ENCODE results near the gene INPP5D. TPM values are rescaled to one million over a fixed set of nuclear protein-coding genes. Genes with fewer than 3 reads are reported as not detected.
A peak's percentile ranks its signal among the peaks of the same experiment; 100 is the strongest.
"Not testable (repeated sequence)": the region's sequence is repeated elsewhere in the genome, so short reads cannot be mapped to it uniquely, and the experiment has no call there.

Gene INPP5D
- 29.4 and 45.0 TPM in 2 replicates for total RNA-seq

DNA sequence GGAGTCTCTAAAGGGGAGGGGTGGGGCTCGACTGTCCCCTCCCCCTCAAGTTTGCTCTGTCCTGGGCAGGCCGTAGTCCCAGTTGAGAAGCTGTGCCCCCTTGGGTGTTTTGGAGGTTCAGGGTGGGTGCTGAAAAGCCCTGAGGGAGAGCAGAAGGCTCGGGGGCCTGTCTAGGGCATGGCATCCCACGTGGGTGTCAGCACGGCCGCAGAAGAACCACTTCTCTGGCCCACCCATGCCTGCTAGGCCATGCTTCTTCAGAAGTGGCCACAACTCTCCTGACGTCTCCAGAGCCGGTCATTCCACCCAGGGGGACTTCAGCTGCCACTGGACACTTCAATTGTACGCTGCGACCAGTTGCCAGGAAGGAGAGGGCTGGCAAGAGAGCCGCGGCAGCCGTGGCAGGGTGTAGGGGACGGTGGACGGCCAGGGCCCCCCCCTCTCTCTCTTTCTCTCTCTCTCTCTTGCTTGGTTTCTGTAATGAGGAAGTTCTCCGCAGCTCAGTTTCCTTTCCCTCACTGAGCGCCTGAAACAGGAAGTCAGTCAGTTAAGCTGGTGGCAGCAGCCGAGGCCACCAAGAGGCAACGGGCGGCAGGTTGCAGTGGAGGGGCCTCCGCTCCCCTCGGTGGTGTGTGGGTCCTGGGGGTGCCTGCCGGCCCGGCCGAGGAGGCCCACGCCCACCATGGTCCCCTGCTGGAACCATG is at the start of gene INPP5D:
Gene INPP5D (plus strand): TSS at position 546 of the 704 bp plus-strand sequence. CDS start 137 bp downstream, at position 683.
- DNase-seq (ENCODE audit: low read depth in 2 of 2) = peak in 1 of 2 donors; percentile 69

DNA sequence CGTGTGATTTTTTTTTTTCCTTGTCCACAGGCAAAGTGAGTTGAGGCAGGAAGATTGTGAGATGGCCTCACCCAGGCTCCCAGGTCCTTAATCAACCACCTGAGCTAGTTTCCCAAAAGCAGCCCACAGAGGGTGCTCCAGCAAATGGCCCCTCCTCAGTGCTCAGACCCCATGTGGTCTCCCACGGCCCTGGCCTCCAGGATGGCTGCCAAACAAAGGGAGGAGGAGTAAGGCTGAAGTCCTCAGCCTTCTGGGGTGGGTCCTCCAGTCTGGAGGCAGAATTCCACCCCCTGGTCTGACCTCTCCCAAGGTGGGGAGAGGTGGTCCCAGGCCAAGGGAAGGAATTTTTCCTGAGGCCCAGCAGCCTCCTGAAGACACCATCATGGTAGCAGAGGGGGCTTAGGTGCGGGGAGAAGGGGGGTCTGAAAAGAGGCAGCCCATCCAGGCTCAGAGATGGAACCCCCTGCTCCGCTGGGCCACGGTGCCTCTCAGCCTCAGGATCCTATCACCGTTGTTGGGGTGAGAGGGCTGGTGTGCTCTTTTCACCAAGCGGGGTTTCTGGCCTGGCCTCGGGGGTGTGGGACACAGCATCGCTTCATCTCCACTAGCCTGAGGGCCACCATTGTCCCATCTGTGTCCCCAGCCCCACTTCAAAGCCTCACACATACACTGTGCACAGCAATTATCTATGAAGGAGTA is 49.4 kb upstream of the INPP5D start:
- no peak for DNase-seq (ENCODE audit: low read depth in 2 of 2)

DNA sequence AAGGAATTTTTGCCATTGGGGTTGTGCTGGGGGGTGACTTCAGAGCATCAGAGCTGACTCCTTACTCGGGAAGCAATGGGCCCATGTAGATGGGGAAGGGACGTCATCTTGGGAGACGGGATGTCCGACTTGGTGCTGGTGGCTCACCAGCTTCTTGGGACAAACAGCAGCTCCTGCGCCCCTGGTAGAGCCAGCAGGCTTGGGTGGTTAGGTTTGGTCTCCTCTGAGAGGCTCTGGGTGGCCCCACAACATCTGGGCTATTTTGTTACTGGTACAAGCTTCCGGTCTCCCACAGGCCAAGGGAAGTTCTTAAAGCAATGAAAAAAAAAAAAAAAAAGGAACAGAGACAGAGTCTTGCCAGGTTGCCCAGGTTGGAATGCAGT is 48.9 kb upstream of the INPP5D start:
- DNase-seq (ENCODE audit: low read depth in 2 of 2) = no peak

DNA sequence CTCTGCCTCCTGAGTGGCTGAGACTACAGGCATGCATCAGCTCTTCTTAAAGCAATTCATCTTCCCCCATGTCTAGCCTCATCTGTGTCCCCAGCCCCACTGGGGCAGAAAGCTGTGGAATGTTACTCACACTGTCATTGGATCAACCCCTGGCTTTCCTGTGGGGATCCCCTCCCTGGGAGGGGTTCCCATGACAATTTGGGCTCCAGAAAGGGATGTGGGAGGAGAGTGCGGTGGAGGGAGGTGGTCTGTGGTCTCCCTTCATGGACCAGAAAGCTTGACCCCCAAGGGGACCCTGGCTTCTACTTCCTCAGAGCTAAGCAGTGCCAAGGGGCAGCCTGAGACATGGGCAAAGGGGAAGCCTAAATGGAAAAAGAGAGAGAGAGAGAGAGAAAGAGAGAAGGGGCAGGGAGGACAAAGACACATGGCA is 48.4 kb upstream of the INPP5D start:
- no peak for DNase-seq (ENCODE audit: low read depth in 2 of 2)

DNA sequence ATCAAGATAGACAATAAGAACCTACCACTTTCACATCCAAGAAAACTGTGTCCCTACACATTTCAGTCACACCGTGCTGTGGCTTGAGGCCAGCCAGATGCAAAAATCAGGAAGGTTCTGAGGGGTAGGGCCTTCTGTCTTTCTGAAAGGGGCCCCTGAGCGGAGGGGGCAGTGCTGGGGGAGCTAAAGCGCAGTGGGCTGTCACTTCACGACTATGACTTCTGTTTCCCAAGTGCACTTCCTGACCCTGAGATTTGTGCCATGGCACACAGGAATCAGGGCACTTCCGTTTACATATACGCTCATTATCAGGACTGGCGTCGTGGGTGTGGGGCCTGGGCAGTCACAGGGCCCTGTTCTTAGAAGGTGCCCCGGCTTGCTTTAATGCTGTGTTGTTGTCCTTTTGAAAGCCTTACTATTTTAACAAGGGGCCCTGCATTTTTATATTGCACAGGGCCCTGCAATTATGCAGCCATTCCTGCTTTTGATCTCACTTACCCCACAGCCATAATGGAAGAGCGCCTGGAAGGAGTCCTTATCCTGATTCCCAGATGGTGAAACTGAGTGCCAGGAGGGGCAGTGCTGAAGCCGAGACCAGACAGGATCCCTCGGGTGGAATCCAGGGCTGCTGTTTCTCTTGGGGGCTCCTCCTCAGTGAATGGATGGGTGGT is 47.7 kb upstream of the INPP5D start:
- peak in 1 of 2 donors; percentile 7 for DNase-seq (ENCODE audit: low read depth in 2 of 2)

DNA sequence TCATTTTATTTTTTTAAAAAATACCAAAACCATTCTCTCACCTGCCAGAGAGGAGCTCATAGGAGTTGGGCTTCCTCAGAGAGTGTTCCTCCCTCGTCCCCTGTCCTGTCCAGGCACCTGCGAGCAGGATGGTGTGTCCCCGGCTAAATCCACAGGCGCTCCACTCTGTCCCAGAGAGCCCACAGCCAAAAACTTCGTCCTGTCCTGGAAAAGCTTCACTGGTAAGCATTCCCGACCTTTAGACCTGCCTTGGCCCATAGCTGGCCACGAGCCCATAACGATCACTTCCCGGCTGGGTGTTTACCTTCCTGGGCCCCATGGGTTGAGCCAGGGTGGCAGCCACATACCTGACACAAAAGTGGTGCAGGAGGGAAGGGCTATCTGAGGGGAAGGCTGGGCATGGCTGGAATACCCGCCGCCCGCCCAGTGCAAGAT is 47.1 kb upstream of the INPP5D start, which contains the start of gene NGEF:
Gene NGEF (minus strand): TSS at position 230 of the 435 bp plus-strand sequence. CDS start 38,366 bp downstream, outside the sequence.
- no peak for DNase-seq (ENCODE audit: low read depth in 2 of 2)

DNA sequence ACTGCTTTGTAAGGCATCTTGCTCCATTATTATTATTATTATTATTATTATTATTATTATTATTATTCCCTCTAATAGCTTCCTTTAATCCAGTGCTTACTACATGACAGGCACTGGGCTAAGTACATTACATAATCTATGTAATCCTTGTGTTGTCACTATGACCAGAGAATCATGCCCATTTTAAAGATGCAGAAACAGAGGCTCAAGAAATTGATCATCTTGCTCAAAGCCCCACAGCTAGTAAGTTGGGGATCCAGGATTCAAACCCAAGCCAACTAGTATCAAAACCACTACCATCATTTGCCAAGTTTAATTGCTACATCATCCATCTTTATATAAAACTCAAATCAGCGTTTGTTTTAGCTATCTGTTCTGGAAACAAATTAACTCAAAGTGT is 46.5 kb upstream of the INPP5D start:
- no peak for DNase-seq (ENCODE audit: low read depth in 2 of 2)

DNA sequence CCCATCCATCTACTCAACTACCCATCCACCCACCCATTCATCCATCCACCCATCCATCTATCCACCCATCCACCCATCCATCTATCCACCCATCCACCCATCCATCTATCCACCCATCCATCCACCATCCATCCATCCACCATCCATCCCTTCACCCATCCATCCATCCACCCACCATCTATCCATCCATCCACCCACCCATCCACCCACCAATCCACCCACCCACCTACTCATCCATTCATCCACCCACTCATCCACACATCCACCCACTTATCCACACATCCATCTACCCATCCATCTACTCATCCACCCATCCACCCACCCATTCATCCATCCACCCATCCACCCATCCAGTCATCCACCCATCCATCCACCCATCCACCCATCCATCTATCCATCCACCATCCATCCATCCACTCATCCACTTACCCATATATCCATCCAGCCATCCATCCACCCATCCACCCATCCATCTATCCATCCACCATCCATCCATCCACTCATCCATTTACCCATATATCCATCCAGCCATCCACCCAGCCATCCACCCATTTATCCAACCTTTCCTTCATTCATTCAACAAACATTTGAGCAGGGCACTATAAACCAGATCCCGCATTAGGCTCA is 45.0 kb upstream of the INPP5D start:
- DNase-seq (ENCODE audit: low read depth in 2 of 2) = no peak

DNA sequence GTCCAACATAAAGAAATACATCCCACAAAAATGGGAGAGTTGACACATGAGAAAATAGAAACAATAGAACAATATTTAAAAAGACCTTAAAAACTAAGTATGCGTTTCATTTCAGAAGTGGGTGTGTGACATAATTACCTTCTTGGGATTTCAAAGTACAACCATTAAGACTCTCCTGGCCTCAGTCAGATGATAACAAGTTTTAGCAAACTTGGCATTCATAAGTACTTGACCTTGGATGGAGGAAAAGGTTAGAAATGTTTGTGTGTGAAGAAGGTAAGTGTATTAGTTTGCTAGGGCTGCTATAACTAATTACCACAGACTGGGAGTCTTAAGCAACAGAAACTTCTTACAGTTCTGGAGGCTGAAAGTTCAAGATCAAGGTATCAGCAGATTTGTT is 42.2 kb upstream of the INPP5D start:
- no peak for DNase-seq (ENCODE audit: low read depth in 2 of 2)

DNA sequence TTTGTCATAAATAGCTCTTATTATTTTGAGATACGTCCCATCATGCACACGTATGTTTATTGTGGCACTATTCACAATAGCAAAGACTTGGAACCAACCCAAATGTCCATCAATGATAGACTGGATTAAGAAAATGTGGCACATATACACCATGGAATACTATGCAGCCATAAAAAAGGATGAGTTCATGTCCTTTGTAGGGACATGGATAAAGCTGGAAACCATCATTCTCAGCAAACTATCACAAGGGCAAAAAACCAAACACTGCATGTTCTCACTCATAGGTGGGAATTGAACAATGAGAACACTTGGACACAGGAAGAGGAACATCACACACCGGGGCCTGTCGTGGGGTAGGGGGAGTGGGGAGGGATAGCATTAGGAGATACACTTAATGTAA is 40.5 kb upstream of the INPP5D start:
- DNase-seq (ENCODE audit: low read depth in 2 of 2) = not testable (repeated sequence)

DNA sequence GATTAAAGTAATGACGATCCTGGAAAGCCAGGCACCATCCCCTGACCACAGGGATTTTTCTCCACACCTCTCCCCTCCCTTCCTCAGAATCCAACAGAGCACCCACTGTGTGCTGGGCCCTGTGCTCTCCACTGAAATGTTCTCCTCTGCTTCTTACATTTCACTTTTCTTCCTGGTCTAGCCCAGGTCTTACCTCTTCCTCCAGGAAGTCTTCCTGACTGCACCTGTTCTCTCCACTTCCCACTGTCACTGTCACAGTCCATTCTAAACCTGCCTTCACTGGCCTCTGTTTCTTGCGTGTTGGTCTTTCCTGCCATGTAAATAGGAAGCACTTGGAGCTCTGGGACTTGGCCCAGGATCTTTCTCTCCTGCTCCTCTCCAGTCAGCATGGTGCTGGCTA is 39.7 kb upstream of the INPP5D start:
- no peak for DNase-seq (ENCODE audit: low read depth in 2 of 2)

DNA sequence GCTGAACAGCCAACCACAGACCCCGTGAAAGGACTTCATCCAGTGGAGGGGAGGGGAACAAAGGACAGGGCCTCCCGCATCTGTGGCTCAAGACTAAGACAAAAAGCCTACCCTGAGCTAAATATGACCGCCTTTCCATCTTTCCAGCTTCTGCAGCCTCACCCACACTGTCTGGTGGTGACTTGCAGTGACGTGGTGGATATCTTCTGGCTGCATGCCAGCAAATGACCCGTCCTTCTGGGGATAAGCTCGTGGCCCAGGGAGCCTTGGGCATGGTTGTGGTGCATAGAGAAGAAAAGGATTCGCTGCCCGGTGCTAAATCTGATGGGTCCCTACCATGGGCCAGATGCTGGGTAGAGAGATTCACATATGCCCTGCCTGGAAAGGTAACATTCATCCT is 38.4 kb upstream of the INPP5D start:
- DNase-seq (ENCODE audit: low read depth in 2 of 2) = no peak

DNA sequence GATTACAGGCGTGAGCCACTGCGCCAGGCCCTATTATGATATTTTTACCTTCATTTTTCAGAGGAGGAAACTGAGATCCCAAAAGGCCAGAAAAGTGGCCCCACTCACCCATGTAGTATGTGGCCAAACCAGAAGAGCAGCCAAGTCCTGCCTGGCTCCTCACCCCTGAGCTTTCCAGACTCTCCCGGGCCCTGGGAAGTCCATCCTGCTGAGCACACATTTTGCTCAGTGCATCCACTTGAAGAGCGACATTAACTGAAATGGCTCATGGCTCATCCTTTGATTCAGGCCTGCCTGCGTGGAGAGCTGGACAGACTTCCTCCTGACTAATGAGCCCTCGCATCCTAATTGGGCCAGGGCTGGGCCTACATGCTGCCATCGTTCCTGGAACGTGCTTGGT is 37.6 kb upstream of the INPP5D start:
- DNase-seq (ENCODE audit: low read depth in 2 of 2) = no peak

DNA sequence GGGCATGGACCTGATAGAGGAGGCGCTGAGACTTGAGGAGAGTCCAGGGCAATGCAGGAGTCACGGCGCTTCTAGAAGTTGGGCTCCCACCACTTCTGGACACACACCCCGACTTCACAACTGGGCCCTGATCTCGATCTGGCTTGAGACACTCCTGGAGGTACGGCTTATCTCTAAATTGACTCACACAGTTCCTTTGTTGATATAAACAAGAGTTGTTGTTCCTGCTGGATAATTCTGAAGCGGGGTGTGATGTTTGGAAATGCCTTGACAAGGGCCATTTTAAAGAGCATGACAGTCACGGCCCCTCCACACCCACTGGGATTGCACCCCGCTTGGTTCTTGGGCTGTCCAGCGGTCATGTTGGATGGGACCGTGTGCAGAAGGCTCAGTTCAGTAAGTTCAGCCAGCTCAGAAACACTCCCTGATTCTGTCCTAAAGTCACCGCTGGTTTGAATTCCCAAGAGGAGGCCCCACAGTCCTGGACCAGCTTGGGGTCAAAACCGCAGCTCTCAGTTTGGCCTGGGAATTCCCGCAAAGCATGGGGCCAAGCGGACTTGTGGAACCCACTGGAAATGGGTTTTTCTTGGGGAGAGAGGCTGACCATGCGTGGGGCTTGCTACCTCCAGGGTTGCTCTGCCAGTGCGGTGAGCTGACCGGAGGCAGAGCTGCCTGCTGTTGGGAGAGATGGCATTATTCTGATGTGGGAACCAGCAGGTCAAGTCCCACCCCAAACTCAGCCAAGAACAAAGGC is 37.0 kb upstream of the INPP5D start:
- DNase-seq (ENCODE audit: low read depth in 2 of 2) = no peak

DNA sequence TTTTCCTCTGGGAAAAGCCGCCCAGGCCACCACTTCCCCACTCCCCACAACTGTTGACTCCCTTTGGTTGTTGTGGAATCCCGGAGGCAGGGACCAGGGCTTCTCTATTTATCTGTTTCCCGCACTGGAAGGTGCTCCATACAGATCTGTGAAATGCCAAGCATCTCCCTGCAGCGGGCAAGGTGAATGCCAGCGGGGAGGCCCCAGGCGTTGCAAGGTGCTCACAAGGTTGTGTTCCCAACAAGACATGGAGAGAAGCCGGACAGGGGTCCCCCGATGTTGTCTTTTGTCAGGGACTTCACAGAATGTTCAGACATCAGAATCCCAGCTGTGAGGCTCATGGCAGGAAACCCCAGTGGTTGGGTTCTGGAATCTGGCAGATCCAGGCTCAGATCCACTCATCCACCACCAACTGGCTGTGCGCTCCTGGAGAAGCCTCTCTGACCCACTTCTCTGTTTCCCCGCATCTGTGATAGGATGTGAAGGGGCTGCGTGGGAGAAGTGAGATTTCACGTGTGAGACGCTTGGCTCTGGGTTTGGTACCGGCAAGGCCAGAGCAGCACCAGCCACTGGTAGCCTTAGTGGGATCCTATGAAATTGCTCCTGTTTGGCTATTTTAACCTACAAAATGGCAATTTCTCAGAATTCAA is 36.3 kb upstream of the INPP5D start:
- no peak for DNase-seq (ENCODE audit: low read depth in 2 of 2)

DNA sequence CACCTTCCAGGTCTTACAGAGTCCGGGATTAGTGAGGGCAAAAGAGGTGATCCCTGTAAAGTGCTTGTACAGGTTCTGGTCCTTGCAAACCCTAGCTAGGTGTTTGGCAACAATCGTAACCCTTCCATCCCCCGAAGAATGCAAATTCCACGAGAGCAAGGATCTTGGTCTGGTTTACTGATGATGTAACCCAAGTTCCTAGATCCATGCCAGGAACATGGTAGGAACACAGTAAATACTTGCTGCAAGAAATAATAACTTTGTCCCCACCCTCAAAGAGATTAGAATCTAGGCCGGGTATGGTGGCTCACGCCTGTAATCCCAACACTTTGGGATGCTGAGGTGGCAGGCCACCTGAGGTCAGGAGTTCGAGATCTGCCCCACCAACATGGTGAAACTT is 34.4 kb upstream of the INPP5D start:
- DNase-seq (ENCODE audit: low read depth in 2 of 2) = no peak

DNA sequence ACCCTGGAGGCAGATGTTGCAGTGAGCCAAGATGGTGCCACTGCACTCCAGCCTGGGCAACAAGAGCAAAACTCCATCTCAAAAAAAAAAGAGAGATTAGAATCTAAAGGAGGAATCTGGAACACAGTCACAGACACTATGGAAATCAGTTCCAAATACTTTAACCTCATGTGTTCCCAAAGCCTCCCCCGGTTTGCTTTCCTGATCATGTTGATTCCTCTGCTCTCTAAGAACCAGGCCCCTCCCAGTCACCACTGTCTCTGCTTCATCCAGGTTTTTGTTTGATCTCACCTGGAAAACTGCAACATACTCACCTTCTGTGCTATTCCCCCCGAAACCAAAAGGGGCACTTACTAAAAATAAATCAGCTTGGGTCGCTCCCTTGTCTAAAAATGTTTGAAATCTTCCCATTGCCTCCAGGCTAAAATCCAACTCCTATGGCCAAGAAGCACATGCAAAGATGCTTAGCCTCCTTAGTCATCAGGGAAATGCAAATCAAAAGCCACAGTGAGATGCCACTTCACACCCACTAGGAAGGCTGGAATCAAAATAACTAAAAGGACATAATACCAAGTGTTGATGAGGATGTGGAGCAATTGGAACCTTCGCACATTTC is 33.8 kb upstream of the INPP5D start:
- no peak for DNase-seq (ENCODE audit: low read depth in 2 of 2)

DNA sequence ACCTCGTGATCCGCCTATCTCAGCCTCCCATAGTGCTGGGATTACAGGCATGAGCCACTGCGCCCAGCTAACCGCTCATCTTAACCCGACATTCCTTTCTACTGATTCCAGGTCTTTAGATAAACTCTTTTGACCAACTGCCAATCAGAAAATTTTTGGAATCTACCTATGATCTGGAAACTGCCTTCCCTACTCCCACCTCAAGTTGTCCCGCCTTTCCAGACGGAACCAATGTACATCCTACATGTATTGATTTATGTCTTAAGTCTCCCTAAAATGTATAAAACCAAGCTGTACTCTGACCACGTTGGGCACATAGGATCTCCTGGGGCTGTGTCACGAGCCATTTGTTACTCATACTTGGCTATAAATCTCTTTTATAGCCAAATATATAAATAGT is 30.8 kb upstream of the INPP5D start:
- no peak for DNase-seq (ENCODE audit: low read depth in 2 of 2)

DNA sequence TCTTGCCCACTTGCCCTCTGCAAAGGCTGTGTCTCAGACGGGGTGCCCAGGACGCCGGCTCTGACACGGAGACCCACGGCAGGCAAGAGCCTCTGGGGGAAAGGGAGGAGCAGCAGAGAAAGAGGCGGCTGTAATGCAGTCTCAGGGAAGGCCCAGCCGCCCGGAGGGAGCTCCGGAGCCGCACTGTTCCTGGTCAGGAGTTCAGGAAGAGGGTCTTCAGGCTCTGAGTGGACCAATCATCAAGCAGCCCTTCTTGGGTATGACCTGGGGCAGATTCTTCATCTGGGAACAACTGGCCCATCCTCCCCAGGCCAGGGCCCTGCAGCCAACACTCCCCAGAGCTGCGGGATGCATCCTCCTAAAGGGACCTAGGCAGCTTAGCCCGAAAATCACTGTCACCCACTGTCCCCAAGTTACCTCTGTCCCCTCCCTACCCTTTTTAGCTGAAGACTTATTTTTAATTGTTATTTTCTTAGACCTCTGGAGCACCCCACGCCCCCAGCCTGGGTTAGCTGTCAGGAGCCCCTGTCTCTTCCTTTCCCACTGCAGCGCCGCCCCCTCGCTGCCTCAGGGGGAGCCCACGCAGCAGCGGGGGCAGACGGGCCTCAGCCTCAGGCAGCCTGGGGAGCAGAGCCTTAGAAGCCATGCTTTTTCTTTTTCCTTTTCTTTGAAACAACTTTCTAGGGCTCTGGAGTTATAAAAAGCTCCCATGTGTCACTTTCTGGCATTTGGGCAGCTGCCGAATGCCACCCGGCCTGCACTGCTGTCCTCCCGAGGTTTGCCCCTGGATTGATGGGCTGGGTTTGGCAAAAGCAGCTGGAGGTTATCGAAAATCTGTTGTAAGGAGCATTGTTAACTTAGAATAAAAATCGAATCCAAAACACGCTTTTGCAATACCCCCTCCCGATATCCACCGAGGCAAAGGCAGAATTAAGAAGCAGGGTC is 28.3 kb upstream of the INPP5D start:
- DNase-seq (ENCODE audit: low read depth in 2 of 2) = no peak
